SHP77 (cell line): ENCODE data around the gene INPP5A.

Experiments used
- DNase-seq, 2 experiments: peaks; one replicate each; lab custom pipeline; 2025; lab: John Stamatoyannopoulos, UW

Gene INPP5A

DNA sequence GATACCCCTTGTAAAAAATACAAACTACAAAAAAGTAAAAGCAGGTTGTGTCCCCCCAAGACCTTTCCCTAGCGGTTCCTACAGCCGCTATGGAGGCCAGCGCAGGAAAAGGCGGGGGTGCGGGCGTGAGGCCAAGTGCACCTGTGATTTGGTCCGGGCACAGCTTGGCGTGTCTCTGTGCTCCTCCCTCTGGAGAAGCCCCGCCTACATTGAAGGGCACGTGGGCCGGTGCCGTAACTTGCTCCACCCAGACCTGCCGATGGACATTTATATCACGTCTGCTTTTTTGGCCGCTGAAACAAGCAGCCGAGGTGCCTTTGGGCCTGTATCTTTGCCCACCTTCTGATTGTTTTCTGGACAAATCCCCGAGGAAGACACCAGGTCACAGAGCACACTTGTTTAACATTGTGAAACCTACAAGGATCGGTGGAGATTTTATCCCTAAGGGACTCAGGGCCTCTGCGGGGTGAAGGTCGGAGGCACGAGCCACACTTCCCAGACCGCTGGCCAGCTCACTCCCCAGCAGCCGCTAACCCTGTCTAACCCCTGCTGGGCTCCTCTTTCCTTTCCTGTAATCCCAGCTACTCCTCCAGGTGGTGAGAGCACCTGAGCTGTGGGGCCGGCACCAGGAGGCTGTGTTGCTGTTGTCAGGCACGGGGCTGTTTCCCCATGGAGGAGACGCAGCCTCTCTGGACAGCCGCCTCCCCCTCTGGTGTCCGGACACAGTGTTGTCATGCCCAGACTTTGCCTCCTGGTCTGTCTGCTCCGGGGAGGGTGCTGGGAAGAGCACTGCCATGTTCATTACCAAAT, 18.8 kb upstream of the INPP5A start:
- DNase-seq: peak; percentile 66 to 69

DNA sequence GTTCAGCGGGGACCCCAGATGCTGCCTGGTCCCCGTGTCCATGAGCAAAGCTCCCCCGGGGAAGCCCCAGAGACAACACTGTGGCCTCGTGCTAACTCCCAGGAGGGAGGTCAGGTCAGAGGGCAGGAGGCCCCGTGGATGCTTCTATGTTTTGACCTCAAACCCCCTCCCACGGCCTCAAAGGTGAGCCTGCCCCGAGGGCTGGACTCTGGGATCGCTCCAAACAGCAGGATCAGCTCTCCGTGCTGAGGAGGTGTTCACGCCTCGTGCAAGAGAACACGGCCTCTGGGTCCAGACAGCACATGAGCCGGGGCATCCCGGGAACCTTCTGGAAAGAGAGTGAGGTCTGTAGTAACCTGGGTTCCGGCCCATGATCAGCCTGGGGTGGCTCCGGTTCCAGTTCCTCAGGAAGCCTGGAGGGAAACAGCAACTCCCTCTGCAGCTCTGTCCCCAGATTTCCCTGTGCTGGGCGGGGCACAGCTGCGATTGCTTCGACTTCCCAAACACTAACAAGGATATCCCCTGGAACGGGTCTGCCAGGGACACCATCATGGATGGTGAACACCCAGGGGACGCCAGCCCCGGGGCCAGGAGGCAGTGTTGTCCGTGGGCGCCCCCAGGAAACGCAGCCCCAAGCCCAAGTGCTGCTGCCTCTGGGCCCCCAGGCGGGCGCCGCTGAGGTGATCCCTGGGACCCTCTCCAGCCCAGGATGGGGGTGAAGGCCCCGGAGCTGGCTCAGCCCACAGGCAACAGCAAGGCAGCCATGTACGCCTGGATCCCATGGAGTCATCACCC, 18.0 kb upstream of the INPP5A start:
- no peak for DNase-seq

DNA sequence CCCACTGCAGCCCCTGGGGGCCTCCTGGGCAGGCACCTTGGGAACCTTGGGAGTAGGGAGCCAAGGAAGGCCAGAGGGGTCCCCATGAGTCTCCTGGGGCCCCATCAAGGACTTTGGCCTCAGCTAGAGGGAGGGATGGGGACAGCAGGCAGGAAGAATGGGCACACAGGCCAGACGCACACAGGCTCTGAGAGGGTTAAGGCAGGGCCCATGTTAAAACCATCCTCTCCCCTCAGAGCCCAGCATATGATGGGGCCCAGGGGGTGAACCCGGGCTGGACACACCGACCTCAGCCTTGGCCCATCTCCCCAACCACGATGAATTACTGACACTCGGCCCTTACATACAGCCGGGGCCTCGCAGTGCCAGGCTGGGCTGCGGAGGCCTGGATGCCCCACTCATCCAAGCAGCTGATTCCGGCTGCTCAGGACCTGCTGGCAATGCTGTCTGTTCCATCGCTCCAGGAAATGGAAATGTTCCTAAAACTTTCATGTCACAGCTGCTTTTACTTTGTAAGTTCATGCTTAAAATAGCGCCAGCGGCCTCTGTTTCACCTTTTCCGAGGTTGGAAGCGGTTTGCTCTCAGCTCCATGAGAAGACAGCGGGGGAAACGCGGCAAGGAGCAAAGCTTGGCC, 17.3 kb upstream of the INPP5A start:
- no peak for DNase-seq

DNA sequence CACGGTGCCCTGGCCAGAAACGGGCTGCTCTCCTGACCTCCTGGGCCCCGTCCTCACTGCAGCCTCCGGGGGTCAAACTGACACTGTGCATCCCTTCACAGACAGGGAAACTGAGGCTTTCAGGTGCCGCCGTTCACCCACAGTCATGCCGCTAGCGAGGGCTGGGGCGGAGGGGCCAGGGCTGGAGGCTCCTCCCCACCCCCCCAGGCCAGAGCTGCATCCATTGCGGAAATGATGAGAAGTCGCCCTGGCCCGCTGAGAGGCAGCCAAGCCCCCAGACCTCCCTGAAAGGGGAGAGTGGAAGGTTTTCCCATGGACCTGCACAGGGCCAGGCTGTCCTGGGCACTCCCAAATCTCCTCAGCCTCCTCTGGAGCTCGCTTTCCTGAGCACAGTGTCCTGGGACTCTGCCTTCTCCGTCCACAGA, 16.5 kb upstream of the INPP5A start:
- DNase-seq: no peak

DNA sequence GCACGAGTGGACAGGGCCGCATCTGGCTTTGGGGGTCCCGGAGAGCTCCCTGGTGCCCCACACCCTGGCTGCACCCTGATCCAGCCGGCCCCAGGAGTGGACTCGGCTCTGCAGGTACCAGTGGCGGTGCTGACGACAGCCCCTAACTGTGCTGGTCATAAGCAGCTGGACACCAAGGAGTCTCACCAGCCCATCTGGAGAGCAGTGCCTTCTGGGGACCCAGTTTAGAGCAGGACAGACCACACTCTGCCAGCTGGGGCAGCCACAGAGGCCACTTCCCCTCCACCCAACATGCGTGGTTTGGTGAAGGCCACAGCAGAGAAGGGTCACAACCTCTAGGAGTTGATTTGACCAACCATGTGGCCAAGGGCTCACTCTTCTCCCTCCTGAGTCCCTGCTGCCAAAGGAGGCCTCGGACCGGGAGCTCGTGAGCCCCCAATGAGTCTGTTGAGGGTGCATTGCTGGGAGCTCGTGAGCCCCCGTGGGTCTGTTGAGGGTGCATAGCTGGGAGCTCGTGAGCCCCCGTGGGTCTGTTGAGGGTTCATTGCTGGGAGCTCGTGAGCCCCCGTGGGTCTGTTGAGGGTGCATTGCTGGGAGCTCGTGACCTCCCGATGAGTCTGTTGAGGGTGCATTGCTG, 16.0 kb upstream of the INPP5A start:
- no peak for DNase-seq

DNA sequence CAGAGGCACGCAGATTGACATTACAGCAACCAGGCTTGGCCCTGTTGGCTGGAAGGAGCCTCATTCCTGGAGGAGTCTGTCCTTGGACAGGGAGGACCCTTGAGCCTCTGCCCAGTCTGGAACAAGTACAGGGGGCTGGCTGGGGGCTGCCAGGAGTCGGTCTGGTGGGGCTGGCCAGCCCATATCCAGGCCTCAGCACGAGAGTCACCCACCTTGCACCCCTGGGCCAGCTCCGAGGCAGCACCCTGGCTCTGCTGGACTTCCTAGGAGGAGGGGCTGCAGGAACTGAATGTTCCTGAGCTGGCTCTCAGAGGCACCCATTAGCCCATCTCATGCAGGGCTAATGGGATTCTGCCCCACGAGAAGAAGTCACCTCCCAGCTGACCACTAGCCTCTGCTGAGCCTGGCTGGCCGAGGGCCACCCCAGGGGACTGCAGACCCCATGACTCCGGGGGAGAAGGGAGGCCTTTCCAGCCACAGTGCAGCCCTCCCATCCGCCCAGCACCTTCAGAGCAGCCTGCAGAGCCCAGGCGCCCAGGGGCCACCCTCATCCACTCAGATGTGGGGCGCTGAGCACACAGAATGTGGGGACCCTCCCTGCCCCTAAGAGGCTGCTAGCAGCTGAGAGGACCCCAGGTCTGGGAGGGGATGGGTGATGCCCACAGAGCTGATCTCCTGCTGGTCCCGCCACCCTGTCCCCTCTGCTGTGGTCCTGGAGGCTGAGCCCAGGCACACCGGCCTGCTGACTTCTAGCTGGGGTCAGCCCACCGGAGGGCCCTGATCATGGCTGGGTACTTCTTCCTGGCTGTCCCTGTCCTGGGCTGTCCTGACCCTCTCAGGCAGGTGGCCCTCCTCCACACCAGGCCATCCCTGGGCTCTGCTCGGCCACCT, 14.8 kb upstream of the INPP5A start:
- DNase-seq: no peak

DNA sequence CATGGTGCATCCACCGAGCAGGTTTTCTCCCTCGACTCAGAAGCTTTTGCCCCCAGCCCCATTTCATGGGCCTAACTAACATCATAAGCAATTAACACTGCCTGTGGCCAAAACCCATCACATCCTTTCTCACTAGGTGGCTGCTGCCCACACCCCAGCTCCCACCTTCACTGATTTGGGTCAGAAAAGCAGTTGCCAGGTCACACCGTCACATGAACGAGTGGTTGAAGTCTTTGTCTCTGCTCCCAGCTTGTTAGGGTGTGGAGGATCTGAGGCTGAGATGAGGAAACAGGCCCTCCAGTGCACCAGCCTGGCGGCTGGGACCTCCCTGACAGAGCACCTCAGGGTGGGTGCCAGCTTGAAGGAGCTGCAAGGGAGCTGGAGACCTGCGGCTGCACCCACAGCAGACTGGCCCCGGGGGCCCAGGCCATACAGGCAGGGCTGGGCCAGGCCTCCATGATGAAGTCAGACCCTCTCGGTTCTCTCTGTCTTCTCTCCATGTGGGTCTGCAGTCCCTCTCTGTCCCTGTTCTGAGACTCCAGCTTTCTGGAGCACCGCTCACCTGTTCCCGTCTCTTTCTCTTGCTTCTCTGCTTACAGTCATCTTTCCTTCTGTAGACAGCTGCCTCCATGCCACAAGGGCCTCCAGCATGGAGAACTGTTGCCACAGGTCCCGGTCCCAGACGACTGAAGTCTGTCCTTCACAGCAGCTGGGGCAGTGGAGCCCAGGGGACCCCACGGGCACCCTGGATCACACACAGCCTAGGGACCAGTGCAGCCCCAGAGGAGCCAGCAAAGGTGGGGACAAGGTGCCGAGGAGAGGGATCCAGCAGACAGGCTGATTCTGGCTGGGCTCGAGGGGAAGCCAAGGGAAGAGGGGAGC, 13.8 kb upstream of the INPP5A start:
- no peak for DNase-seq

DNA sequence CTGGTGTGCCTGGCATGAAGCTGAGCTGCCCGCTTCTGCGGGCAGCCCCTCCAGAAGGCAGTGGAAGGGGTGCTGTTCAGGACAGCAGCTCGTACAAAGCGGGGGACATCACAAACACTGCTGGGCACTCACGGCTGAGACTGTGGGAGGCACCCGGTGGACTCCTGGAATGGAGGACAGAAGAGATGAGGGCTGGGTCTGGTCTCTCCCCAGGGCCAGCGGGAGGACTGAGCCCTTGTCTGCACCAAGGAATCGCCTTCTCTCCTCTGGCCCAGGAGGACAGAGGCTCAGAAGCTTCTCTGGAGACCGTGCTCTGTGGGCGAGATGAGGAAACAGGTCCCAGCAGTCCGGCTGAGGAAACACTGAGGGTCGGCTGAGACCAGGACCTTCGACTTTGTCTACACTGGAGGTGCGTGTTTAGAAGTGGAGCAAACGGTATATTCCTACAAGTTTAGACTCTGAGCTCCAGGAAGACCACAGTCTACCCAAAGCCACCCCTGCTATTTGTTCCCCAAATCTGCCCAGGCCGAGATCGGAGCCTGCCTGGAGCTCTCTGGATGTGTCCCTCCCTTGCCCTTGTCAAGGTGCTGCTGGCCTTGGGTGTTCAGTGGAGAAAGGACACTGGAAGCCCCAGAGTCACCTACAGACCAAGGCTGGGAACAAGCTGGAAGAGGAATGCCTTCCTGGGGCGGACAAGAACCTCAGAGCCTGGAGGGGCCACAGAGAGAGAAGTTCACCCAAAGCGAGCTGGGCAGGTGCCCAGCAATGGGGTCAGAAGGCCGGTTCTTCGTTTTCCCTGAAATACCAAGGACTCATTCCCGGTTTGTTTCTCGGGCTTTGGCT, 12.9 kb upstream of the INPP5A start:
- no peak for DNase-seq

DNA sequence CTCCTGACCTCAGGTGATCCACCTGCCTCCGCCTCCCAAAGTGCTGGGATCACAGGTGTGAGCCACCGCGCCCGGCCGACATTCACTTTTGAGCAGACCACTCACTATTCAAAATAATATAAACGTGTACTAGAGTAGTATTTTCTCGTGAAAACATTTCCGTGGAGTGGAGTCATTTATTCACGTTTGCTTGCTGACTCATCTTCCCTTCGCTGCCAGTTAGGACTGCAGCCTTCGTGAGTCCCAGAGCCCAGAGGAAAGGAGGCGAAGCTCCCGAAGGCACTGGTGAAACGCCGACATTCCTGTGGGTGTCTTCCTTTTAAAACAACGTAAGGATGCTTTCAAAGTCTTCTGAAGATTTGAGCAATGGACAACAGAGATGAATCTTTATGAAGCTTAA, 10.9 kb upstream of the INPP5A start:
- no peak for DNase-seq

DNA sequence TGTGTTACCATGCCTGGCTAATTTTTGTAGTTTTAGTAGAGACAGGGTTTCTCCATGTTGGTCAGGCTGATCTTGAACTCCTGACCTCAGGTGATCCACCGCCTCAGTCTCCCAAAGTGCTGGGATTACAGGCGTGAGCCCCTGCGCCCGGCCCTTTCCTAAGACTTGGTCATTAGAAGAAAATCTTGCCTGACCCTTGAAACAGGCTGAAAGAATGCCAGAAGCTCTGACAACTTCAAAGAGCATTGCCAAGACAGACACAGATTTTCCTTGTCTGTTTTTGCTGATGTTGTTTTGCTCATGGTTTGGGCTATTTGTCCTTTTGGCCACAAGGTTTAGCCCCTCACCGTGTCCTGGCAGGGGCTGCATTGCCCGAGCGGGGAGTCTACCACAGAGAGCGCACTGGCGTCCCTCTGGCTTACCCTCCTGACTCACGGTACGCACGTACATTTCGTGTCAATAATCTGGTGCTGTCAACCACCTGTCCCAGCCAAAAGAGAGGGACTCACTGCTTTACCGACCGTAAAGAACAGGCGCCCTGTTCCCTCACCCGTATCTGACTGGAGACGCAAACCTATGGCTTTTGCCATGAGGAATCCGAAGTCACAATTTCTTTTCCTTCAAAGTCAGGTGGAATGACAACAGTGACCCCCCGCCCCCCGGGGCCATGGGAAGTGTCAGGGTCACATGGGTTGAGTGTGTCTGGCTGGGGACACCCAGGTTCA, 10.1 kb upstream of the INPP5A start:
- peak in 1 of 2 experiments; percentile 22 for DNase-seq

DNA sequence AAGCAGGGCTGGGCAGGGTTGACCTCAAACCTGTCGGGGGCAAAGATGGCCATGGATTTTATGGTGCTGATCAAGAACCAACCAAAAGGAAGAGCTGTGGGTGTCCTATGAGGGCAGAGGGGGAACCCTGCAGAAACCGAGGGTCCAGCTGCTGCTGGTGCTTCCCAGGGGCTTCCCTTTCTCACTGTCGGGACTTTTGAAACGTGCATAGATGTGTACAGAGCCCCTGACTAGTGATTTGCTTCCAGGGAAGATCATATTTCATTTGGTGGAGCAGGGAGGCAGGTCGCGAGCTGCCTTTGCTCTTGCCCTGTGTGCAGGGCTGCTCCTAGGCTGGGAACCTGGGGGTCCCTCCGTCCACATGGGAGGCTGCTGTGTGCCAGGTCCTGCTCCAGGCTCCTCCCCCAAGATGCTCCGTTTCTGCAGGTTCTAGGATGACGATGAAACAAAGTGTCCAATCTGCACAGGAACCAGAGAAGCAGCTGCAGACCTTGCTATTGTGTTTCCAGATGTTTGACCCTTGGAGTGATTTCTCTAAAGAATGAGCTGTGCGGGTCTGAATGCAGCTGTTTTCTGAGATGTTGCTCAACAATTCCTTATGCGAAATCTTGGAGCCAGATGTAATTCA, 9.4 kb upstream of the INPP5A start:
- DNase-seq: no peak

DNA sequence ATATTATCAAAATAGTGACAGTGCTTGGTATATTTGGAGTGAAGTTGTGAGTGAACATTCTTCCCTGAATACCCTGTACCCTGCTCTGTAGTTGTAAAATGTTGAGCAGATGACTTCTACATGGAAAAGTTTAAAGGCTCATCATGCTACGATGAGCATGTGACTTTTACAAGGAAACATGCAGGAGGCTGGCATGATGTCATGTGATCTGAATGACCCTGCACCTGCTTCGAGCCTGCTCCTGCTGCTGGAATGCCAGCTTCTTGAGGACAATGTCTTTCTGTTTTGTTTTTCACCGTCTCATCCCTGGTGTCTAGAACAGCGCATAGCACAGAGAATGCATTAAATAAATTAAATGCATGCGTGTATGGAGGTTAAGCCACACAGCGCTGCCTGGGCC, 5.4 kb upstream of the INPP5A start:
- no peak for DNase-seq

DNA sequence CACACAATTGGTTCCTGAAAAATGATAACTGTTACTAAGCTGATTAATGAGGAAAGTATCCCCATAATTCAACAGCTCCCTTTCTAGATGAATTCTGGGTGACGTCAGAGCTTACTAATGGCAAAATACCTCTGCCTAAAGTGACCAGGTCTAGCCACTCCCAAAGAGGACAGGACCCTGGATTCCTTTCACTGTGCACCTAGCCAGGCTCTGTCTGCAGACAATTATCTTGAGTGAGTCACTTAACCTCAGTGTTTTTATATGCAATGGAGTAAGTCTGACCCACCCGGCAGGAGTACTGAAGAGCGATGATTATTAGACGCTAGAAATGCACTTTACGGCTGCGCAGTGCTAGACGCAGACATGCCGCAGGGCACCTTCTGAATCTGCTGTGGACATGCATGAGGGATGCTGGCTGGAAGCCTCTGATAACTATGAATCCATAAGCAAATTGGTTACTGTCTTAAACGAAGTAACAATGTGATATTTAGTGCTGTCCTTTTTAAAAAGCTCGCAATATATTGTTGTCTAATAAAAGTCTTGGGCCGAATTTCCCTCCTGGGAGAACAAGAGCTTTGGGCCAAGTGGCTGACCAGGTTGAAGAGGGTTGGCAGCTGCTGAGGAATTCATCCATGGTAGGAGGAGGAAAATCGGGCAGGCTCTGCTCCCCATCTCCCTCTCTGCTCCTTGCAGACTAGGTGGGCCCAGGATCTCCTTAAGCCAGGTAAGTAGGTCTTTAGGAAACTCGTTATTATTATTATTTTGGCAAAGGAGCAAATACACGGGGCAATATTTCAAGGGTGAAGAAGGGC, 4.6 kb upstream of the INPP5A start:
- no peak for DNase-seq

DNA sequence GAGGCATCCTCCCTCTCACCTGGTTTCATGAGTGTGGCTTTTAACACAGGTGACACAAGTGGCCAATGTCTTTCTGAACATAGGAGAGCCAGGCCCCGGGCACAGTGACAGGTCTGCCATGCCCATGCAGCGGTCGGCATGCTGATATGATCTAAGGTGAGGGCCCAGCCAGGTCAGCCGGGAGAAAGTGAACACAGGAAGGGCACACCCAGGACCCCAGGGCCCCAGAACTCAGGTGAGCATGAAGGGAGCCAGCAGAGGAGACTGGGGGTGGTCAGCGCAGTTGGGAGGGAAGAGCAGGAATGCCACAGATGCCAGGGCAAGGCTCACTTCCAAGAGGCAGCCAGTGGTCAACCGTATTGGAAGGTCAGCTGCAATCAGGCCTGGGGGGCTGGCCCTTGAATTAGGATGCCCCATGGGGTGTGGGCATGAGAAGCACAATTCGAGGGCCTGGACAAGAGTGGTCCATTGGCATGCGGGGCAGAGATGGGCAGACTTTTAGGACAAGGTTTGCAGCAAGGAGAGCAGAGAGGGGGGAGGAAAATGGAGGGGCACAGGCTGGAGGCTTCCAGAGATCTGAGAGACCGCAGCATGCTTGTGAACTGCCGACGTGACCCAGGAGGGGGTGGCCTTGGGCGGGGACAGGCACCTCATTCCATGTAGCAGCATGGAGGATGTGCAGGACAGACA, 3.9 kb upstream of the INPP5A start:
- DNase-seq: no peak

DNA sequence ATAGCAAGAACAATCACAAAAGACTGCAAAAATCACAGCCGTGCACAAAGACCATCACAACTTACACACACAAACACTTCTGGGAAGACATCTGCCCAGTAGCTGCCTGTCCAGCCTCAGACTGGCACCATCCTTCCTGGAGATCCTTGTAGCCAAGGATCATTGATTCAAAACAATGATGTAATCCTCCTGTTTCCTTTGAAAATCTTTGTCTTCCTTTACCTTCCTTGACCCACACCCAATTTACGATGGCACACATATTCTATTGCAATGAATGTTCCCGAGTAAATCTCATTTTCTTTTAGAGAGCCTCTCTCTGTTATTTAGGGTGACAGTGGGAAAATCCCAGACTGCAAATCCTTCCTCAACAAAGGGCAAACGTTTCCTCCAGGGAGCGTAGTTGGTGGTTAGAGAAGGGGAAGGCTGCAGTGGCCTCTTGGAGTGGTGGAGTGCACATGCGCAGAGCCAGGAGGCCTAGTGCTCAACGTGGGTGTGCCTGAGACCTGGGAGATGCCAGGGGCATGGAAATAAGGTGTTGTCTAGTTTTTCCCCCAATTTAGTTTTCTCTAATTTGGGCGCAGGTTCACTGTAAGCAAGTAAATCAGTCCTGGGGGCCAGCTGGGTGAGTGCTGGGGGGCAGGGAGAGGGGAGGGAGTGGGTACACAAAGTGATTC, 3.1 kb upstream of the INPP5A start:
- DNase-seq: no peak

DNA sequence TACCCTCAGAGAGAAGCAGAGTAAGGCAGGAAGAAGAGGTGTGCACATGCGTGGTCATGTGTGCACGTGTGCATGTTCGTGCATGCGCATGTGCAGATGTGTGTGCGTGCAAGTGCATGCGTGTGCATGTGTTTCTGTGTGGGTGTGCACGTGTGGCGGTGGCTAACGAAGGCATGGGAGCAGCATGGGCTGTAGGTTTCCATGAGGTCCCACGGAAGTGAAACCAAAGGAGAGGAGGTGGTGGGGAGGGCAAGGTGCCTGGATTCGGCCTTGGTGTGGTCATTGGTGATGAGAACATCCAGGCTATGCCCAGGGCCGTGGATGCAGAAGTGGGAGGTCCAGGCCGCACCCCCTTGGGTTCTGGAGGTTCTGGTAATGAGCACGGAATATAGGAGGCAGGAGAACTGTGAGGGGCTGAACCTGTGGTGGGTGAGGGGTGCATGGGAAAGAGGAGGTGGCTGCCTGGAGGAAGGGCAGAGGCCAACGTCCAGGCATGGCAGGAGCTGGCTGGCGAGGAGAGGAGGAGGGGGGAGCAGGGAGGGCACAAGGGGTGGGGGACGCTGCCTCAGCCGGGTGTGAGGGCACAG, 2.4 kb upstream of the INPP5A start:
- DNase-seq: no peak
